Measurements from ENCODE around the gene ADAMTS9. TPM values are rescaled to one million over a fixed set of nuclear protein-coding genes. Genes with fewer than 3 reads are reported as not detected.

ADAMTS9 gene
- total and polyA plus RNA-seq, 2 donors (not counting 3 experiments of a cell fraction or from before 2014, with no cell fraction given): 6.5 to 23.9 TPM

- TF ChIP-seq FOS (IDR thresholded peaks at IDR 0.05; ENCODE audit: borderline replicate concordance, insufficient read depth, low read length) (peak; percentile 35), MAX (IDR thresholded peaks at IDR 0.05; ENCODE audit: insufficient read depth, insufficient read length) (no peak), JUN (IDR thresholded peaks at IDR 0.05; ENCODE audit: borderline replicate concordance, insufficient read depth, insufficient read length, low read depth) (peak; percentile 60), POLR2AphosphoS5 (IDR thresholded peaks at IDR 0.05; ENCODE audit: insufficient read depth, low read depth, low read length) (peak; percentile 8)
- peak; percentile 93 for FAIRE-seq
Measured at GRCh38 chr3:64650096-64650622, 37.6 kb downstream of the ADAMTS9 start.

More at GRCh38 chr3:64650096-64650622, 37.6 kb downstream of the ADAMTS9 start:
- intact Hi-C loops (cut with micrococcal nuclease): loop anchor here (1.0 kb wide), 3 partner anchors 16 to 36 kb away; no protein-coding TSS in a partner anchor
- H3K9ac ChIP-seq (replicated peaks; ENCODE audit: extremely low read depth, insufficient read depth, low read length): peak overlapping the region; percentile 4
- peak overlapping the region; percentile 68 for H3K27ac ChIP-seq (ENCODE audit: insufficient read depth, low read depth, low read length)
- BruUV-seq (replicated peaks): no TSS peak
- POLR2A ChIA-PET: interaction anchor here (0.6 to 0.7 kb wide), 3 partner anchors 40 to 517 kb away, joined by 3 to 4 read pairs (median 4); no protein-coding TSS in a partner anchor
- H3K4me3 ChIP-seq (replicated peaks in 1 of 3; ENCODE audit: insufficient read depth in 1 of 3, low read depth in 1 of 3, low read length in 3 of 3): peak overlapping the region in 1 of 3 experiments; percentile 3
- H3K79me2 ChIP-seq (ENCODE audit: control insufficient read depth, insufficient read depth, low read length): no peaks in the 10 kb centered on the region
- peak overlapping the region; percentile 32 for H3K4me2 ChIP-seq (ENCODE audit: insufficient read depth, low read length)
- no peaks in the 10 kb centered on the region for H3K9me1 ChIP-seq (replicated peaks; ENCODE audit: control insufficient read depth, extremely low read depth, insufficient read depth, low read length)
- peak; percentile 90 for DNase-seq (ENCODE audit: low read depth, low spot score)
- H3K9me3 ChIP-seq (replicated peaks; ENCODE audit: control insufficient read depth, insufficient read depth, low read length): no peaks in the 10 kb centered on the region
- CTCF ChIA-PET: interaction anchor here (0.6 to 2.8 kb wide), 16 partner anchors 11 to 1822 kb away, joined by 3 to 18 read pairs (median 4); no protein-coding TSS in a partner anchor
- H4K20me1 ChIP-seq (replicated peaks; ENCODE audit: control insufficient read depth, extremely low read depth, insufficient read depth, low read length): no peaks in the 10 kb centered on the region
- H3K36me3 ChIP-seq (ENCODE audit: control insufficient read depth in 2 of 2, extremely low read depth in 1 of 2, insufficient read depth in 2 of 2, low read length in 2 of 2): peaks cover 0 to 2% of the 10 kb centered on the region in 2 experiments
- H3K4me1 ChIP-seq (ENCODE audit: control insufficient read depth, extremely low read depth, insufficient read depth, low read length): peaks cover 25% of the 10 kb centered on the region
- H2AFZ ChIP-seq (ENCODE audit: low read depth, low read length): peak overlapping the region; percentile 29
- H3K27me3 ChIP-seq (ENCODE audit: control insufficient read depth in 2 of 2, insufficient read depth in 2 of 2, low read length in 2 of 2): no peaks in the 10 kb centered on the region
- dilution Hi-C loops (cut with MboI; ENCODE audit: extremely low pct_ligation_motif_present, low sequenced_read_pairs): no loop called here
